GM23338 (cell line): ENCODE measurements around the gene ANXA6. TPM values are rescaled to one million over a fixed set of nuclear protein-coding genes. Genes with fewer than 3 reads are reported as not detected.
"Not testable (repeated sequence)": the region's sequence is repeated elsewhere in the genome, so short reads cannot be mapped to it uniquely, and the experiment has no call there.

Experiments
- ATAC-seq: fragments of 200-7000 bp; cut with Tn5 transposase; 3 replicates; pipeline ENCODE4 v1.9.1; 2020
- DNase-seq: peaks from one replicate; pipeline ENCODE4 v3.0.0-alpha.2; 2015; ENCODE audit warnings: low spot score
- H2AFZ ChIP-seq: fragments of 200-600 bp; sonication (generic); 2 replicates; pipeline ENCODE4 v1.8.0; 2016; ENCODE audit warnings: antibody characterized with exemption, mild to moderate bottlenecking, moderate library complexity
- H3F3A ChIP-seq: fragments of 200-600 bp; sonication (generic); replicated peaks from 2 replicates; pipeline ENCODE4 v1.8.0; 2017; ENCODE audit warnings: antibody characterized with exemption, mixed run types, low read depth
- H3K27ac ChIP-seq: fragments of 200-600 bp; sonication (generic); 2 replicates; pipeline ENCODE4 v1.6.1; 2016; ENCODE audit warnings: low read depth
- H3K27me3 ChIP-seq: fragments of 200-600 bp; sonication (generic); 2 replicates; pipeline ENCODE4 v1.8.0; 2016; ENCODE audit warnings: mild to moderate bottlenecking, mixed run types, moderate library complexity; ENCODE audit not compliant: insufficient read depth
- H3K36me3 ChIP-seq: fragments of 200-600 bp; sonication (generic); 2 replicates; pipeline ENCODE4 v1.8.0; 2016; ENCODE audit warnings: mild to moderate bottlenecking; ENCODE audit not compliant: insufficient read depth
- H3K4me1 ChIP-seq: fragments of 200-600 bp; sonication (generic); 2 replicates; pipeline ENCODE4 v1.8.0; 2016; ENCODE audit warnings: mild to moderate bottlenecking, moderate library complexity; ENCODE audit not compliant: insufficient read depth
- H3K4me2 ChIP-seq: fragments of 200-600 bp; sonication (generic); 2 replicates; pipeline ENCODE4 v1.7.1; 2017; ENCODE audit warnings: mixed run types
- H3K4me3 ChIP-seq: fragments of 200-600 bp; sonication (generic); 2 replicates; pipeline ENCODE4 v1.6.1; 2016; ENCODE audit warnings: mixed run types
- H3K79me2 ChIP-seq: fragments of 200-600 bp; sonication (generic); replicated peaks from 2 replicates; pipeline ENCODE4 v1.8.0; 2017; ENCODE audit warnings: mild to moderate bottlenecking; ENCODE audit not compliant: insufficient read depth
- H3K9me2 ChIP-seq: fragments of 200-600 bp; sonication (generic); 2 replicates; pipeline ENCODE4 v1.8.0; 2017; ENCODE audit not compliant: insufficient read depth
- H4K20me1 ChIP-seq: fragments of 200-600 bp; sonication (generic); replicated peaks from 2 replicates; pipeline ENCODE4 v1.8.0; 2017; ENCODE audit warnings: mild to moderate bottlenecking; ENCODE audit not compliant: insufficient read depth
- H3K27ac Mint-ChIP-seq: 2 replicates; pipeline ENCODE4 v1.8.0; 2020; ENCODE audit warnings: inconsistent platforms, mild to moderate bottlenecking, moderate library complexity, mixed read lengths
- H3K27me3 Mint-ChIP-seq: 3 replicates; pipeline ENCODE4 v1.8.0; 2022; ENCODE audit warnings: low read depth, mild to moderate bottlenecking, moderate library complexity, mixed read lengths, inconsistent platforms; ENCODE audit not compliant: insufficient read depth, poor library complexity
- H3K36me3 Mint-ChIP-seq: 3 replicates; pipeline ENCODE4 v1.8.0; 2021; ENCODE audit warnings: low read depth, mild to moderate bottlenecking, inconsistent platforms, moderate library complexity, mixed read lengths
- H3K4me1 Mint-ChIP-seq: 3 replicates; pipeline ENCODE4 v1.8.0; 2020; ENCODE audit warnings: mild to moderate bottlenecking, inconsistent platforms, mixed read lengths
- H3K4me3 Mint-ChIP-seq: 3 replicates; pipeline ENCODE4 v1.8.0; 2021; ENCODE audit warnings: moderate library complexity, mild to moderate bottlenecking, inconsistent platforms, mixed read lengths
- H3K9me3 Mint-ChIP-seq: 3 replicates; pipeline ENCODE4 v1.8.0; 2020; ENCODE audit warnings: moderate library complexity, mild to moderate bottlenecking, inconsistent platforms, mixed read lengths
- ETS1 ChIP-seq: IDR thresholded peaks from 2 replicates; pipeline ENCODE4 v1.6.1; 2016; ENCODE audit warnings: antibody characterized with exemption
- EZH2 ChIP-seq: fragments of 200-600 bp; sonication (generic); IDR thresholded peaks from one replicate; pipeline ENCODE4 v1.8.0; 2017; ENCODE audit warnings: antibody characterized with exemption, mild to moderate bottlenecking, low read depth; ENCODE audit not compliant: unreplicated experiment
- JUNB ChIP-seq: IDR thresholded peaks from one replicate; pipeline ENCODE4 v1.6.1; 2016; ENCODE audit warnings: antibody characterized with exemption; ENCODE audit not compliant: unreplicated experiment
- NANOG ChIP-seq: IDR thresholded peaks from 2 replicates; pipeline ENCODE4 v1.6.1; 2016; ENCODE audit warnings: antibody characterized with exemption, borderline replicate concordance
- POLR2AphosphoS5 ChIP-seq: IDR thresholded peaks from 2 replicates; pipeline ENCODE4 v1.6.1; 2016; ENCODE audit warnings: antibody characterized with exemption, low read depth
- REST ChIP-seq: IDR thresholded peaks from one replicate; pipeline ENCODE4 v1.6.1; 2018; ENCODE audit warnings: antibody characterized with exemption; ENCODE audit not compliant: unreplicated experiment
- STAT1 ChIP-seq: IDR thresholded peaks from one replicate; pipeline ENCODE4 v1.6.1; 2016; ENCODE audit warnings: antibody characterized with exemption; ENCODE audit not compliant: unreplicated experiment
- ZNF462 ChIP-seq: fragments of 250-450 bp; sonication (Bioruptor Pico); IDR thresholded peaks from 2 replicates; pipeline ENCODE4 v1.5.0; 2020; ENCODE audit warnings: mild to moderate bottlenecking, moderate library complexity
- polyA plus RNA-seq: library from polyadenylated mRNA; unstranded; fragments of >200 nt; fragmentation: Nextera tagmentation; extraction: Ambion mirVana; gene quantifications from 2 replicates; pipeline ENCODE4 v1.2.1, GENCODE V29; 2016
- total RNA-seq: library from RNA; depleted of rRNA; stranded (reverse); fragments of >200 nt; shearing (Covaris generic); gene quantifications from 2 replicates; pipeline ENCODE4 v1.2.3, GENCODE V29; 2014

Gene ANXA6
- total and polyA plus RNA-seq, 2 experiments from 2014 or later, result 26.5 to 110 TPM

- no peak overlapping the region for H3K4me3 ChIP-seq
- H3K4me1 ChIP-seq, result peaks cover 6% of the 10 kb centered on the region; the same call in 1 of the 2 replicates
- no peak for TF ChIP-seq POLR2AphosphoS5
- TF ChIP-seq NANOG, result no peak
- no peak for TF ChIP-seq ZNF462
- no peak for TF ChIP-seq JUNB
- no peak for TF ChIP-seq ETS1
- TF ChIP-seq EZH2, result no peak
- TF ChIP-seq STAT1, result no peak
- TF ChIP-seq REST, result no peak
- H3K36me3 Mint-ChIP-seq, result no peaks in the 10 kb centered on the region
- ATAC-seq (no peak), DNase-seq (no peak)
- H3K27me3 Mint-ChIP-seq, result peaks cover 2% of the 10 kb centered on the region
- H3K4me2 ChIP-seq, result no peak overlapping the region
- H3K4me3 Mint-ChIP-seq, result no peak overlapping the region
- no peaks in the 10 kb centered on the region for H3F3A ChIP-seq
- no peaks in the 10 kb centered on the region for H3K27me3 ChIP-seq
- no peak overlapping the region for H2AFZ ChIP-seq
- H3K4me1 Mint-ChIP-seq, result peaks cover 5% of the 10 kb centered on the region; the same call in 1 of the 3 replicates
- H3K9me2 ChIP-seq, result peaks cover 10% of the 10 kb centered on the region; the same call in 1 of the 2 replicates
- H3K27ac Mint-ChIP-seq, result no peak overlapping the region
- no peaks in the 10 kb centered on the region for H3K79me2 ChIP-seq
- H4K20me1 ChIP-seq, result no peaks in the 10 kb centered on the region
- H3K36me3 ChIP-seq, result no peaks in the 10 kb centered on the region
- no peaks in the 10 kb centered on the region; the same call in 2 of the 3 replicates for H3K9me3 Mint-ChIP-seq
- no peak overlapping the region for H3K27ac ChIP-seq
Measured at GRCh38 chr5:151178372-151178771, 20.8 kb upstream of the ANXA6 start.

- H3K27me3 ChIP-seq, H3K79me2 ChIP-seq, H3F3A ChIP-seq, H3K4me1 ChIP-seq, H3K4me3 Mint-ChIP-seq, H3K9me2 ChIP-seq, H3K27ac Mint-ChIP-seq, H3K27ac ChIP-seq, H3K36me3 Mint-ChIP-seq, ATAC-seq, H3K36me3 ChIP-seq, H3K4me1 Mint-ChIP-seq, H2AFZ ChIP-seq, H3K27me3 Mint-ChIP-seq, H3K4me3 ChIP-seq, H4K20me1 ChIP-seq, H3K4me2 ChIP-seq, DNase-seq, H3K9me3 Mint-ChIP-seq: not testable (repeated sequence)
Measured at GRCh38 chr5:151176268-151176667, 18.7 kb upstream of the ANXA6 start.
